HAP-1 (cell line): ENCODE results near the gene SMIM44.
A peak's percentile ranks its signal among the peaks of the same experiment; 100 is the strongest.

Experiments
- DNase-seq, 2 experiments: peaks; one replicate each; pipeline ENCODE4 v3.0.0-alpha.2; 2016 to 2020; ENCODE audit warnings: low spot score in 2 of 2
- H3K27me3 ChIP-seq: fragments of 250-450 bp; sonication (Bioruptor Pico); 2 replicates; pipeline ENCODE4 v1.5.1; 2020; ENCODE audit warnings: low read depth, mild to moderate bottlenecking, moderate library complexity
- H3K36me3 ChIP-seq: fragments of 250-450 bp; sonication (Bioruptor Pico); replicated peaks from 2 replicates; pipeline ENCODE4 v1.5.1; 2020; ENCODE audit warnings: mild to moderate bottlenecking
- H3K4me1 ChIP-seq: fragments of 250-450 bp; sonication (Bioruptor Pico); 2 replicates; pipeline ENCODE4 v1.5.1; 2020; ENCODE audit warnings: mild to moderate bottlenecking
- H3K4me3 ChIP-seq: fragments of 250-450 bp; sonication (Bioruptor Pico); 2 replicates; pipeline ENCODE4 v1.5.1; 2020; ENCODE audit warnings: mild to moderate bottlenecking, moderate library complexity
- H3K9me3 ChIP-seq: fragments of 250-450 bp; sonication (Bioruptor Pico); 2 replicates; pipeline ENCODE4 v1.5.1; 2020; ENCODE audit warnings: mild to moderate bottlenecking, moderate library complexity
- in situ Hi-C: fragments of 300-500 bp; cut with MboI; formaldehyde crosslinking; loops from 3 replicates; pipeline ENCODE4 v1.14.3; 2020; ENCODE audit warnings: low sequenced_read_pairs, inconsistent platforms, mixed read lengths

Gene SMIM44

GRCh38 chr19:3471954-3472655, 11.1 kb downstream of the SMIM44 start:
- in situ Hi-C loops = no loop called here
- H3K4me3 ChIP-seq = no peak overlapping the region
- no peaks in the 10 kb centered on the region for H3K36me3 ChIP-seq
- H3K9me3 ChIP-seq = 0 out of 2 replicates have a peak, but pooled peaks cover 2% of the 10 kb centered on the region
- peak in 1 of 2 experiments; percentile 70 for DNase-seq
- no peaks in the 10 kb centered on the region for H3K27me3 ChIP-seq
- no peaks in the 10 kb centered on the region for H3K4me1 ChIP-seq

GRCh38 chr19:3470500-3471128, 12.6 kb downstream of the SMIM44 start:
- Histone ChIP-seq H3K27me3 (no peaks in the 10 kb centered on the region), H3K36me3 (no peaks in the 10 kb centered on the region), H3K9me3 (0 out of 2 replicates have a peak, but pooled peaks cover 2% of the 10 kb centered on the region), H3K4me1 (no peaks in the 10 kb centered on the region), H3K4me3 (no peak overlapping the region)
- DNase-seq = no peak
- in situ Hi-C loops = no loop called here

- no peak for DNase-seq
- no peaks in the 10 kb centered on the region for H3K27me3 ChIP-seq
- in situ Hi-C loops = no loop called here
- no peaks in the 10 kb centered on the region for H3K36me3 ChIP-seq
- 0 out of 2 replicates have a peak, but pooled peaks cover 2% of the 10 kb centered on the region for H3K9me3 ChIP-seq
- no peak overlapping the region for H3K4me3 ChIP-seq
- no peaks in the 10 kb centered on the region for H3K4me1 ChIP-seq
Measured at GRCh38 chr19:3469638-3470499, 13.4 kb downstream of the SMIM44 start.

GRCh38 chr19:3468211-3468610, 15.0 kb downstream of the SMIM44 start:
- no peak overlapping the region for H3K4me3 ChIP-seq
- in situ Hi-C loops = no loop called here
- H3K36me3 ChIP-seq = no peaks in the 10 kb centered on the region; the same call in 1 of the 2 replicates
- H3K4me1 ChIP-seq = no peaks in the 10 kb centered on the region
- 0 out of 2 replicates have a peak, but pooled peaks cover 2% of the 10 kb centered on the region for H3K9me3 ChIP-seq
- H3K27me3 ChIP-seq = no peaks in the 10 kb centered on the region
- DNase-seq = no peak

GRCh38 chr19:3467437-3468198, 15.6 kb downstream of the SMIM44 start:
- DNase-seq = no peak
- Histone ChIP-seq H3K36me3 (peaks cover 5% of the 10 kb centered on the region; the same call in 1 of the 2 replicates), H3K9me3 (0 out of 2 replicates have a peak, but pooled peaks cover 2% of the 10 kb centered on the region), H3K27me3 (no peaks in the 10 kb centered on the region), H3K4me1 (no peaks in the 10 kb centered on the region), H3K4me3 (no peak overlapping the region)
- in situ Hi-C loops = no loop called here

- Histone ChIP-seq H3K4me3 (no peak overlapping the region), H3K27me3 (no peaks in the 10 kb centered on the region), H3K4me1 (no peaks in the 10 kb centered on the region), H3K9me3 (0 out of 2 replicates have a peak, but pooled peaks cover 2% of the 10 kb centered on the region), H3K36me3 (peaks cover 9% of the 10 kb centered on the region; the same call in 1 of the 2 replicates)
- no peak for DNase-seq
- in situ Hi-C loops = no loop called here
Measured at GRCh38 chr19:3466635-3467034, 16.6 kb downstream of the SMIM44 start.

GRCh38 chr19:3465552-3465951, 17.7 kb downstream of the SMIM44 start:
- no peaks in the 10 kb centered on the region for H3K27me3 ChIP-seq
- peaks cover 9% of the 10 kb centered on the region; the same call in 1 of the 2 replicates for H3K36me3 ChIP-seq
- in situ Hi-C loops = no loop called here
- no peaks in the 10 kb centered on the region for H3K4me1 ChIP-seq
- 0 out of 2 replicates have a peak, but pooled peaks cover 2% of the 10 kb centered on the region for H3K9me3 ChIP-seq
- no peak overlapping the region for H3K4me3 ChIP-seq
- DNase-seq = no peak

- in situ Hi-C loops = no loop called here
Measured at GRCh38 chr19:3464587-3465235, 18.5 kb downstream of the SMIM44 start.

GRCh38 chr19:3463714-3464586, 19.3 kb downstream of the SMIM44 start:
- H3K36me3 ChIP-seq = peaks cover 9% of the 10 kb centered on the region; the same call in 1 of the 2 replicates
- no peaks in the 10 kb centered on the region for H3K27me3 ChIP-seq
- DNase-seq = no peak
- H3K4me1 ChIP-seq = no peaks in the 10 kb centered on the region
- 0 out of 2 replicates have a peak, but pooled peaks cover 2% of the 10 kb centered on the region for H3K9me3 ChIP-seq
- in situ Hi-C loops = no loop called here
- no peak overlapping the region for H3K4me3 ChIP-seq

More at GRCh38 chr19:3464587-3465235, 18.5 kb downstream of the SMIM44 start:
- DNase-seq = no peak
- Histone ChIP-seq H3K27me3 (no peaks in the 10 kb centered on the region), H3K36me3 (peaks cover 9% of the 10 kb centered on the region; the same call in 1 of the 2 replicates), H3K9me3 (0 out of 2 replicates have a peak, but pooled peaks cover 2% of the 10 kb centered on the region), H3K4me3 (no peak overlapping the region), H3K4me1 (no peaks in the 10 kb centered on the region)

- H3K9me3 ChIP-seq = 0 out of 2 replicates have a peak, but pooled peaks cover 2% of the 10 kb centered on the region
- H3K4me1 ChIP-seq = no peaks in the 10 kb centered on the region
- no peak overlapping the region for H3K4me3 ChIP-seq
- H3K27me3 ChIP-seq = no peaks in the 10 kb centered on the region
- in situ Hi-C loops = no loop called here
- no peak for DNase-seq
- H3K36me3 ChIP-seq = peaks cover 9% of the 10 kb centered on the region; the same call in 1 of the 2 replicates
Measured at GRCh38 chr19:3462991-3463713, 20.1 kb downstream of the SMIM44 start.

- Histone ChIP-seq H3K4me1 (no peaks in the 10 kb centered on the region), H3K9me3 (no peaks in the 10 kb centered on the region), H3K36me3 (peaks cover 16% of the 10 kb centered on the region), H3K4me3 (no peak overlapping the region), H3K27me3 (no peaks in the 10 kb centered on the region)
- in situ Hi-C loops = no loop called here
- no peak for DNase-seq
Measured at GRCh38 chr19:3459965-3460582, 23.2 kb downstream of the SMIM44 start.
